HepG2 (cell line): ENCODE results near the gene CLDN4. TPM values are rescaled to one million over a fixed set of nuclear protein-coding genes. Genes with fewer than 3 reads are reported as not detected.

Experiments
- BHLHE40 ChIP-seq: IDR thresholded peaks from 2 replicates; pipeline ENCODE4 v1.6.1; 2011; ENCODE audit warnings: low read length, improper control_type of control experiment
- BRD4 ChIP-seq: sonication (generic); formaldehyde crosslinking; IDR thresholded peaks from 2 replicates; pipeline ENCODE4 v1.4.0; 2020; ENCODE audit warnings: missing genetic modification reagents
- ELK4 ChIP-seq: sonication (generic); formaldehyde crosslinking; IDR thresholded peaks from 2 replicates; pipeline ENCODE4 v1.9.0; 2021; ENCODE audit warnings: missing genetic modification reagents, borderline replicate concordance
- FOSL2 ChIP-seq: sonication (generic); formaldehyde crosslinking; IDR thresholded peaks from 2 replicates; pipeline ENCODE4 v1.4.0; 2020; ENCODE audit warnings: missing genetic modification reagents
- KMT2B ChIP-seq: IDR thresholded peaks from 2 replicates; pipeline ENCODE4 v1.6.1; 2016; ENCODE audit warnings: missing genetic modification reagents, missing compliant biosample characterization
- MLLT10 ChIP-seq: sonication (generic); formaldehyde crosslinking; IDR thresholded peaks from 2 replicates; pipeline ENCODE4 v1.4.0; 2020; ENCODE audit warnings: missing genetic modification reagents
- MYNN ChIP-seq: sonication (generic); formaldehyde crosslinking; IDR thresholded peaks from 2 replicates; pipeline ENCODE4 v1.4.0; 2020; ENCODE audit warnings: mild to moderate bottlenecking, low read depth, missing genetic modification reagents
- NR2C2 ChIP-seq: sonication (generic); formaldehyde crosslinking; IDR thresholded peaks from 2 replicates; pipeline ENCODE4 v1.4.0; 2020; ENCODE audit warnings: missing genetic modification reagents, mild to moderate bottlenecking, moderate library complexity, borderline replicate concordance
- PBX3 ChIP-seq: sonication (generic); formaldehyde crosslinking; IDR thresholded peaks from 2 replicates; pipeline ENCODE4 v1.8.1; 2023; ENCODE audit warnings: missing genetic modification reagents, inconsistent platforms, borderline replicate concordance
- PHF8 ChIP-seq: sonication (generic); formaldehyde crosslinking; IDR thresholded peaks from 2 replicates; pipeline ENCODE4 v1.5.0; 2020; ENCODE audit warnings: missing genetic modification reagents
- POLR2A ChIP-seq, 2 experiments: IDR thresholded peaks; 2 replicates each; pipeline ENCODE4 v1.6.1; 2011; ENCODE audit warnings: low read depth in 2 of 2, low read length in 2 of 2, mild to moderate bottlenecking in 1 of 2, moderate library complexity in 1 of 2; ENCODE audit not compliant: insufficient read depth in 1 of 2
- RBM39 ChIP-seq: fragments of 200-400 bp; formaldehyde crosslinking; IDR thresholded peaks from one replicate; pipeline ENCODE4 v1.6.1; 2018; ENCODE audit warnings: antibody characterized with exemption, mild to moderate bottlenecking, low read depth, low read length; ENCODE audit not compliant: poor library complexity, severe bottlenecking
- REPIN1 ChIP-seq: sonication (generic); formaldehyde crosslinking; IDR thresholded peaks from 2 replicates; pipeline ENCODE4 v1.8.0; 2022; ENCODE audit warnings: missing genetic modification reagents, low read depth, mild to moderate bottlenecking, borderline replicate concordance
- SAP130 ChIP-seq: IDR thresholded peaks from 2 replicates; pipeline ENCODE4 v1.6.1; 2016; ENCODE audit warnings: low read depth
- STAG1 ChIP-seq: sonication (generic); formaldehyde crosslinking; IDR thresholded peaks from 2 replicates; pipeline ENCODE4 v1.4.0; 2020; ENCODE audit warnings: missing genetic modification reagents
- TBP ChIP-seq: sonication (generic); formaldehyde crosslinking; IDR thresholded peaks from 2 replicates; pipeline ENCODE4 v1.5.0; 2020; ENCODE audit warnings: missing genetic modification reagents
- TRIM22 ChIP-seq: fragments of 450-650 bp; IDR thresholded peaks from 2 replicates; pipeline ENCODE4 v1.6.1; 2017
- ZMYM4 ChIP-seq: sonication (generic); formaldehyde crosslinking; IDR thresholded peaks from 2 replicates; pipeline ENCODE4 v1.8.1; 2023; ENCODE audit warnings: mild to moderate bottlenecking, missing genetic modification reagents
- ZNF276 ChIP-seq: sonication (generic); formaldehyde crosslinking; IDR thresholded peaks from 2 replicates; pipeline ENCODE4 v1.4.0; 2020; ENCODE audit warnings: mild to moderate bottlenecking, low read depth, missing genetic modification reagents
- ZNF432 ChIP-seq: sonication (generic); formaldehyde crosslinking; IDR thresholded peaks from 2 replicates; pipeline ENCODE4 v1.5.0; 2020; ENCODE audit warnings: missing genetic modification reagents, mild to moderate bottlenecking, borderline replicate concordance
- ZNF496 ChIP-seq: sonication (generic); formaldehyde crosslinking; IDR thresholded peaks from 2 replicates; pipeline ENCODE4 v1.8.1; 2023; ENCODE audit warnings: mild to moderate bottlenecking, moderate library complexity, missing genetic modification reagents; ENCODE audit not compliant: insufficient replicate concordance
- ZNF616 ChIP-seq: sonication (generic); formaldehyde crosslinking; IDR thresholded peaks from 2 replicates; pipeline ENCODE4 v1.5.0; 2020; ENCODE audit warnings: low read depth, mild to moderate bottlenecking, missing genetic modification reagents
- ZNF644 ChIP-seq: IDR thresholded peaks from 2 replicates; pipeline ENCODE4 v1.6.1; 2016; ENCODE audit warnings: low read depth
- ZNF674 ChIP-seq: sonication (generic); formaldehyde crosslinking; IDR thresholded peaks from 2 replicates; pipeline ENCODE4 v1.5.0; 2020; ENCODE audit warnings: low read depth, mild to moderate bottlenecking, missing genetic modification reagents
- ZNF816 ChIP-seq: sonication (generic); formaldehyde crosslinking; IDR thresholded peaks from 2 replicates; pipeline ENCODE4 v1.8.0; 2022; ENCODE audit warnings: missing genetic modification reagents, mild to moderate bottlenecking, borderline replicate concordance
- ZNF878 ChIP-seq: sonication (generic); formaldehyde crosslinking; IDR thresholded peaks from 2 replicates; pipeline ENCODE4 v1.8.1; 2023; ENCODE audit warnings: mild to moderate bottlenecking, missing genetic modification reagents, moderate library complexity
- polyA plus RNA-seq, 8 experiments: library from polyadenylated mRNA; depleted of rRNA in 3 of 8; stranded (reverse) in 7 of 8; unstranded in 1 of 8; fragments of >200 nt; fragmentation: Illumina TruSeq in 4 of 8; extraction: Trizol in 4 of 8; gene quantifications; 2 replicates each; pipeline versions ENCODE4 v1.2.1 to v1.2.3, GENCODE V29; 2011 to 2016; ENCODE audit warnings: low read depth in 4 of 8, missing spikeins in 1 of 8, mixed read lengths in 1 of 8; ENCODE audit not compliant: insufficient read depth in 1 of 8
- total RNA-seq, 5 experiments: library from RNA; depleted of rRNA; stranded (reverse); fragments of >200 nt; fragmentation: Illumina TruSeq; extraction: Trizol; gene quantifications; 2 replicates each; pipeline ENCODE4 v1.2.3, GENCODE V29; 2016; ENCODE audit warnings: low read depth in 1 of 5

The CLDN4 gene
- total and polyA plus RNA-seq, 2 of the 13 experiments (the other 11 are each of a cell fraction or from before 2014, with no cell fraction given): 28.2 to 35.7 TPM

GRCh38 chr7:73830681-73831583, at the start of gene CLDN4 (continued):
- TF ChIP-seq RBM39: no peak
- 0 out of 2 replicates have a peak, but pooled peaks have one; percentile 66 for TF ChIP-seq ZNF616
- TF ChIP-seq STAG1 (CRISPR knock-in tag): no peak
- no peak for TF ChIP-seq ZNF674 (CRISPR knock-in tag)
- TF ChIP-seq BHLHE40: no peak
- no peak for TF ChIP-seq ELK4 (CRISPR knock-in tag)
- TF ChIP-seq ZNF276 (CRISPR knock-in tag): no peak
- TF ChIP-seq POLR2A (IDR thresholded peaks at IDR 0.05; ENCODE audit: insufficient read depth in 1 of 2, low read depth in 2 of 2, low read length in 2 of 2): peak in 1 of 2 experiments; percentile 99; a peak in 2 of 4 replicates
- TF ChIP-seq MYNN: no peak
- TF ChIP-seq PHF8 (CRISPR knock-in tag): no peak; the same call in 1 of the 2 replicates
- TF ChIP-seq MLLT10 (CRISPR knock-in tag): no peak
- no peak for TF ChIP-seq ZNF496 (CRISPR knock-in tag)
- TF ChIP-seq ZNF878: no peak
- no peak; the same call in 1 of the 2 replicates for TF ChIP-seq BRD4 (CRISPR knock-in tag)
- TF ChIP-seq SAP130 (CRISPR knock-in tag): peak; percentile 76
- no peak for TF ChIP-seq ZMYM4 (CRISPR knock-in tag)
- 0 out of 2 replicates have a peak, but pooled peaks have one; percentile 12 for TF ChIP-seq REPIN1 (CRISPR knock-in tag)
- no peak for TF ChIP-seq NR2C2
- TF ChIP-seq ZNF816: no peak
- no peak for TF ChIP-seq ZNF644 (CRISPR knock-in tag)
- no peak for TF ChIP-seq TRIM22
- TF ChIP-seq FOSL2 (CRISPR knock-in tag): peak; percentile 72
- peak; percentile 11; the same call in 1 of the 2 replicates for TF ChIP-seq KMT2B
- no peak for TF ChIP-seq PBX3
- no peak for TF ChIP-seq ZNF432 (CRISPR knock-in tag)
- no peak for TF ChIP-seq TBP (CRISPR knock-in tag)
